ENCODE results near the gene MTMR6. TPM values are rescaled to one million over a fixed set of nuclear protein-coding genes. Genes with fewer than 3 reads are reported as not detected.
"Not testable (repeated sequence)": the region's sequence is repeated elsewhere in the genome, so short reads cannot be mapped to it uniquely, and the experiment has no call there.

The MTMR6 gene
- 1 to 10 TPM; 6.4 to 9.4 (median 7.6) TPM for polyA plus RNA-seq

DNA sequence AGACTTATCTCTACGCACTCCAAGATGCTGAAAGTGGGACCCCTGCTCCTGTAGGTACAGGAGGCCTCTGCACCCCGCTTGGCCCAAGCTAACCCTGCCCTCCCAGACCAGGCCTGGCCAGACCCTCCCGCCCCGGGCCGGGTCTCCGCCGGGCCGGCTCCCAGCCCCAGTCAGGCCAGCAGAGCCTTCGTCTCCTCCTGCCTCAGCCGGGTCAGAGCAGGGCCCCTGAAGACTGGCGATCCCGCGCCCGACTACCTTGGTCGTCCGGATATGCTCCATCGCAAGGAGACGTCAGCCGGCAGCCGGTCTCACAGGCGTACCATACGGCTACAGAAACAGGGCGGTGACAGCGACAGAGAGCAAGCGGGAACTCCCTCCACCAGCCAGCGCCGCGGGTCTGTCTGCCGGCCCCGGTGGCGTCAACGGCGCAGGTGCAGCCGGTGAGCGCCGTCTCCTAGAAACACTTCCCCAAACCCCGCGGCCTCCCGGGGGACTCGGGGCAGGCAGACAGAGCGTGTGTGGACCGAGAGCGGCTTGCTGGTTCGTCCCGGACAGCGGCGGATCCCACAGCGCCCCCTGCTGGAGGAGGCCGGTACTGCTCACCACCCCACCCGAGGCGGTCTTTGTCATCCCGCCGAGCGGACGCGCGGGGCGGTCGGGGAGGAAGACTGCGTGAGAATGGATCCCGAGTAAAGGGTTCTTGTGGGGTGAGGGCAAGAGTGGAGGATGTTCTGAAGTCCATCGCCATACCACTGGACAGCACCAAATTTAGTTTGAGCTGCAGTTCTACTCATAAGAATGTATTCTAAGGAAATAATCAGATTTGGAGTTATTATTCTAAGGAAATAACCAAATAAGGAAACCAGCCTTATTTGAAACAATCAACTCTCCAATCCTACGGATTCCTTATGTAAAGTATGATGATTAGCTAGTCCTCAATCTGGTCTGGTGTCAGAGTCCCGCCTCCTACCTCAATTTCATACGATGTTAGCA lies at the start of gene MTMR6:
Gene MTMR6 (minus strand): TSS at position 520 of the 993 bp plus-strand sequence. CDS start 241 bp downstream, at position 279.
- peak within 1 kb of the TSS; percentile 99 for H3K27ac ChIP-seq (ENCODE audit: low read depth, low read length)
- 1 to 2% (median 2%) methylated on average over 65 of the region's 65 CpGs for WGBS, 3 donors

DNA sequence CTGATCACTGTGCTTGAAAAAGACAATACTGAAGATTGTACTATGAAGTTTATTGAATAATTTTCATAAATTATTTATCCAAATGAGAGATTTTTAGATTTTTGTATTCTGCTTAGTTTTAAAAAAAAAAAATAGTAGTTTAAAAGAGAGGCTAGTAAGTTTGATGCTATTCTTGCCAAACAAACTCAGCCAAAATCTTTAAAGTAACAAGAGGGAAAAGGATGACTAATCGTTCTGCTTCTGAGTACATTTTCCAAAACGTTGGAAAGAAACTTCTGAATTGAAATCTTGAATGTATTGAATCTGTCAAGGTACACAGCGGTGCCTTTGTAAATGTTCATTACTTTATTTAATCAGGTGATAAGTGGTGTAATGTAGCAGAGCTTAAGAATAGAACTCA lies 48.6 kb upstream of the MTMR6 start:
- 40 to 70% (median 59%) methylated on average over 3 of the region's 3 CpGs for WGBS, 3 donors
- no peak overlapping the region for H3K27ac ChIP-seq (ENCODE audit: low read depth, low read length)

DNA sequence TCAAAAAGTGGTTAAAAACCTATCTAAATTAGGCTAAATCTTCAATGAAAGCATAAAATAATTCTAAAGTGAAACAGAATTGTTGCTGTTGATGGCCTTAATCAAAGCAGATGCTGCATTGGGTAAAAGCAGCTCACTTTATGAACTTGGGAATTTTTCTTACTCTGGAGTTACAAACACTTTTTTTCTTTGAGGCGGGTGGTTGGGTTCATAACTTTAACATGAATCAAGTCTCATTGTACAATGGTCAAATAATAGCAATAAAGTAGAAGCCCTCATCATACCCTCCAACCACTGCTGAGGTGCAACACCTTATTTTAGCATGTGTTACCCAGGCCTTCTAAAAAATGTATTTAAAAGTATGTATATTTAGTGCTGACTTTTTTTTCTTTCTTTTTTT lies 43.3 kb upstream of the MTMR6 start:
- 93 to 100% (median 97%) methylated on average over 1 of the region's 1 CpG for WGBS, 3 donors
- no peak overlapping the region for H3K27ac ChIP-seq (ENCODE audit: low read depth, low read length)

DNA sequence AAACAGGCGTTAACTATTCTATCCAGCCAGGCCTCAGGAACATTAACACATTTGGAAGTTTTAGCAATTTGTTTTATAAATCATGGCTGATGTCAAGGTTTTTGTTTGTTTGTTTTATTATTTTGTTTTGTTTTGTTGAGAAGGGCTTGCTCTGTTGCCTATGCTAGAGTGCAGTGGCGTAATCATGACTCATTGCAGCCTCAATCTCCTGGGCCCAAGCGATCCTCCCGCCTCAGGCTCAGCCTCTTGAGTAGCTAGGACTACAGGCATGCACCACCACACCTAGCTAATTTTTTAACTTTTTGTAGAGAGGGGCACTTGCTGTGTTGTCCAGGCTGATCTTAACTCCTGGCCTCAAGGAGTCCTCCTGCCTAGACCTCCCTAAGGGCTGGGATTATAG lies 42.4 kb upstream of the MTMR6 start:
- no peak overlapping the region for H3K27ac ChIP-seq (ENCODE audit: low read depth, low read length)
- 95 to 99% (median 98%) methylated on average over 4 of the region's 4 CpGs for WGBS, 3 donors

DNA sequence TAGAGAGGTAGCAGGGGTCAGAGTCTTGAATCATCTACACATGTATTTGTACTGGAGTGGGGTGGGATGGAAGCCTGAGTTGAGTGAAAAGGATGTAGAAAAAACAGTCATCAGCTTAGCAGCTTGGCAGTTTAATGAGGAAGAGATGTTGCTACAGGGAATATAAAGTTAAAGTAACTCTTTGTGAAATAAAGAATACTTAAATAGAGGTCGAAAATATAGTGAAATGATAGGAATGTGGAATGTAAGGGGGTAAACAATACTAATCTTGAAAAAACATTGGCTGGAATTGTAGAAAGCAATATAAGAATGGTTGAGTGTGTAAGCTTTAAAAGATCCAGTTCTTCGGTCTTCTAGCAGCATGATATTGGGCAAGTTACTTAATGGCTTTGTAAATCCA lies 36.8 kb upstream of the MTMR6 start:
- 78 to 96% (median 85%) methylated on average over 2 of the region's 2 CpGs for WGBS, 3 donors
- H3K27ac ChIP-seq (ENCODE audit: low read depth, low read length): no peak overlapping the region

DNA sequence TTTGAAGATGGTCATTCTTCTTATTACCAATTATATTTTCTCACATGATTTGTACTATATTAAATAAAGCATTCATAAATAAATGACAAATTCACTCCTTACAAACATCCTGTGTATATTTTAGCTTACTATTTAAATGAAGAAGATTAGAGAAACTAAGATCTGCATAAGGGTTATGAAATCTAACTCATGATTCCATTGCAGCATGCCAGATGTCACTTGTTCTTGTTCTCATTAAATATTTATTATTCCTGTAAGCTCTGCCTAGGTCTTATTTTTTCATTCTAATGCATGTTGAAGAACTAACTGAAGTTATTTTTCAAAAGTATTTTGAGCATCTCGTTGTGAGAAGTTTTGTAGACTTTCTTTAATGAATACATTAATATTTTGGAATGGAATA lies 32.5 kb upstream of the MTMR6 start:
- WGBS, 3 donors: 92 to 94% (median 94%) methylated on average over 1 of the region's 1 CpG
- no peak overlapping the region for H3K27ac ChIP-seq (ENCODE audit: low read depth, low read length)

DNA sequence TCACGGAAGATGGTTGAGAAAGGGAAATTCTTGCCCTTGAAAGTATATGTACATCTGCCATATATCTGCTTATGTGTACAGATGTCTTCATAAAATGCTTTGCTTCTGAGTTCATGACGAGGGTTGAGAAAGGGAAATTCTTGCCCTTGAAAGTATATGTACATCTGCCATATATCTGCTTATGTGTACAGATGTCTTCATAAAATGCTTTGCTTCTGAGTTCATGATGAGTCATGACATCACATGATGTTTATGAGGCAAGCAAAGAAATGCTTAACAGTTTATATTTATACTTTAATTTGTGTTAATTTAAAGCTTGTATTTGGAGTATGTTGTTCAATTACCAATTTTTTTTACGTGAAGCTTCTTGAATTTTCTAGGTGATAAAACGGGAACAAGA lies 31.7 kb upstream of the MTMR6 start:
- not testable (repeated sequence) for H3K27ac ChIP-seq (ENCODE audit: low read depth, low read length)
- 89 to 97% (median 96%) methylated on average over 4 of the region's 4 CpGs for WGBS, 3 donors

DNA sequence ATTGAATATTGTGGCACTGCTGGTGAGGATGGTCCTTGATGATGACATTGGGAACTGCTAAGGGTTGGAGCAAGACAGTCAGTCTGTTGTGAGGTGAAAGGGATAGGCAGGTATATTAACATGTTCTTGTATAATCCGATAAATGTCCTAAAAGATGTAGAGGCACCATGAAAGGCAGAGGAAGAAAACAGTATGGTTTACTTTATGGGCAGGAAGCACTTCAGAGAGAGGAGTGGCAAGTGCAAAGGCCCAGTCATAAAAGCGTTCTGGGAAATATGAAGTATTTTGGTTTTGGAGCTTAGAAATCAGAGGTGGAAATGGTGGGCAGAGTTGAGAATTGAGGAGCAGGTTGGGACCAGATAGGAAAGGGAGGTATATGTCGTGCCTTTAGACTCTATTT lies 23.6 kb upstream of the MTMR6 start:
- WGBS, 3 donors: 94 to 96% (median 95%) methylated on average over 3 of the region's 3 CpGs
- H3K27ac ChIP-seq (ENCODE audit: low read depth, low read length): no peak overlapping the region

DNA sequence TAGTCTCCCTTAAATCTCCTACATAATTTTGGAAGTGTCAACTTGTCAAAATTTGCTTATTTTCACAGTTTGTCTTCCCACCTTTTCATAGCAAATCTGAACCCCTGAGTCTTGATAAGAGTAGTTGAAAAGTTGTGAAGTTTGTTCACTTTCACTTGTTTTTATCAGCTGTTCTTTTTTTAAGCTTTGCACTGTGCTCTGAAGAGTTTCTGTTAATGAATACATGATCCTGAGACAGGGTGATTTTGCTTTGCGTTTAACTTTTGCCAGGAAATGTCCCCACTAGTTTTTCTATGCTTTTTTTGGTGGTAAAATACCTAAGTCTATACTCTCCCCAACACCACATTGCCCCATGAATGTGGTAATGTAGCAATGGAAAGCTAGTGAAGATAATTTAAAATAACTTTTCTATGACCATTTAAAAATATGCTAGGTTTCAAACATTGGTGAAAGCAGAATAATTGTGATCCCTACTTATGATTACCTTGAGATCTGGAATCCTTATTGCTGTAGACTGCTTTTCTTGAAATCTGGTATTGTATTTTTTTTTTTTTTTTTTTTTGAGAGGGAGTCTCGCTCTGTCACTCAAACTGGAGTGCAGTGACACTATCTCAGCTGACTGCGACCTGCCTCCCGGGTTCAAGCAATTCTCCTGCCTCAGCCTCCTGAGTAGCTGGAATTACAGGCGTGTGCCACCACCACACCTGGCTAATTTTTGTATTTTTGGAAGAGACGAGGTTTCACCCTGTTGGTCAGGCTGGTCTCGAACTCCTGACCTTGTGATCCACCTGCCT lies 19.6 kb upstream of the MTMR6 start:
- WGBS, 3 donors: 85 to 95% (median 93%) methylated on average over 7 of the region's 7 CpGs
- no peak overlapping the region for H3K27ac ChIP-seq (ENCODE audit: low read depth, low read length)

DNA sequence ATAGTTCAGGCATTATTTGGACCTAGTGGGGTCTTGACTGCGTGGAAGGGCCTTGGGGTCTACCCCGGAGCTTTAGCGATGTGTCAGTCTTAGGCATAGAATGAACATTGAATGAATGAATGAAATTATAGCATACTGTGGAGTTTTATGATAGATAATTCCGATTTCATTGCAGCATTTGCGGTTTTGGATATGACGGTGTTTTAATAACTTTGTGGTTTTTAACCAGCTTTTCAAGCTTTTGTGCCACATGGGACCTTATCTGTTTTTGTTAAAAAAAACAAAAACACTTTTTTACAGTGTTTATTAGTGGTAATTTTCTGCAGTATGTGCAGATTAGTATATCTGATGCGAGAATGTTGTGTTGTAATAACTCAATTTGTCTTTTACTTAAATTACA lies 14.8 kb upstream of the MTMR6 start:
- WGBS, 3 donors: 2 to 4% (median 2%) methylated on average over 7 of the region's 7 CpGs
- H3K27ac ChIP-seq (ENCODE audit: low read depth, low read length): peak overlapping the region; percentile 57

DNA sequence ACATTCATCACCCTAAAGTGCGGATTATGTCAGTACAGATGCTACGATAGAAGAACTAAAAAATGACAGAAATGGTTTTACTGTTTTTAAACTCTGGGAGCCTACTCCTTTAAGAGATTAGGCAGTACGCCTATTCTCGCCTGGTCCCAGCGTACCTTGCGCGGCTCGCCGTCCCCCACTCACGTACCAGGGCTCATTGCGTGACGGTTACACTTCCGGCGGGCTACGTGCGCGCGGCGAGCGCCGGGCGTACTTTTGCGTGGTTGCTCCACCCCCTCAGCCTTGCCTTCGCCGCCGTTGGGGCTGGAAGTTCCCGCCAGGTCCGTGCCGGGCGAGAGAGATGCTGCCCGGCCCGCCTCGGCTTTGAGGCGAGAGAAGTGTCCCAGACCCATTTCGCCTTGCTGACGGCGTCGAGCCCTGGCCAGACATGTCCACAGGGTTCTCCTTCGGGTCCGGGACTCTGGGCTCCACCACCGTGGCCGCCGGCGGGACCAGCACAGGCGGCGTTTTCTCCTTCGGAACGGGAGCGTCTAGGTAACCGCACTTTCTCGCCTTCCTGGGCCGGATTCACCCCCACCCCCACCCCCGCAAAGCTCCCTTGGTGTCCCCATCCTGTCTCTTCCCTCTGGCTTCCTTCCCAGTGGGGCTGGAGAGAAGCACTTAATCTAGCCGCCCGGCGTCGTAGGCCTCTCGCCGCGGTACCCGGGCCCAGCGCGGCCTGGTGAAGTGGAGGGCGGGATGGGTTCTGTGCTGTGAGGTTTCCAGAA lies 14.2 kb upstream of the MTMR6 start, which contains the start of gene NUP58:
Gene NUP58 (plus strand): TSS at position 279 of the 767 bp plus-strand sequence. CDS start 149 bp downstream, at position 428.
- WGBS, 3 donors: 0 to 1% (median 0%) methylated on average over 64 of the region's 64 CpGs
- H3K27ac ChIP-seq (ENCODE audit: low read depth, low read length): peak within 1 kb of the TSS; percentile 57

DNA sequence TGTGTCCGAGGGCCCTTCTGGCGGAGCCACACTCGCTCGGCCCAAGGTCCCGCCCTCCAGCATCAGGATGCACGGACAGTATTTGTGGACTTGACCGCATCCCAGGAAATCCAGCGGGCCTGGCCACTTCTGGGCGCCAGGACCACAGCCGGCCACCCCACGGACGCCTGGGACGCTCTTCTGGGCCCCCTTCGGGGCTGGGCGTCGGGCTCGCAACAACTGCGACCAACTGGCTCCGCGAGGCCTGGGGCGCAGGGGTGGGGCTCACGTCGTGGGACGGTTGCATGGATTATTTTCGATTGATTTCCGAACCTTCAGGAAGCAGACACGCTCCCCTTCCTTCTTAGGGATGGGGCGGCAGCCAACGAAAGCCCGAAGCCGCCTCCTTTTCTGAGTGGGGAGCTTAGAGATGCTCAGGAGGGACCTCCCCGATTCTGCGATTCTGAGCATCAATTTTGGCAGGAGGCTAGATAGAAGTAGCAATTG lies 13.6 kb upstream of the MTMR6 start:
- WGBS, 3 donors: 16 to 17% (median 16%) methylated on average over 33 of the region's 33 CpGs
- H3K27ac ChIP-seq (ENCODE audit: low read depth, low read length): no peak overlapping the region

DNA sequence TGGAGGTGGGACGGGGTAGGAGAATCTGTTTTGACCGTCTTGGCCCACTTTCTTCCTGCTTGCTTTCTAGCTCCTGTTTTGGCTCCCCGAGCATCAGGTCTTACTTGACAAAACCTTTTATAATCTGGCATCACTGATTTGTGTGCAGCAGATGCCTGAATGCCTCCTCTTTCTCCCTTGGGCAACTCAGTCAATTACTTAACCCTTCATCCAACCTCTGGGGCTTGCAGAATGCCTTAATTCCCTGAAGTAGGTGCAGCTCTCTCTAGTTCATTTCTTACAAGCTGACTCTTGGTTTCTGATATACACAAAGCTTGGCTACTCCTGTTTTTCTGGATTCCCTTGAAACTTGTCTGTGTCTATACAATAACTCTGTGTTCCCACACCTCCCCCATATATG lies 8.4 kb upstream of the MTMR6 start:
- H3K27ac ChIP-seq (ENCODE audit: low read depth, low read length): no peak overlapping the region
- 63 to 86% (median 72%) methylated on average over 3 of the region's 3 CpGs for WGBS, 3 donors

DNA sequence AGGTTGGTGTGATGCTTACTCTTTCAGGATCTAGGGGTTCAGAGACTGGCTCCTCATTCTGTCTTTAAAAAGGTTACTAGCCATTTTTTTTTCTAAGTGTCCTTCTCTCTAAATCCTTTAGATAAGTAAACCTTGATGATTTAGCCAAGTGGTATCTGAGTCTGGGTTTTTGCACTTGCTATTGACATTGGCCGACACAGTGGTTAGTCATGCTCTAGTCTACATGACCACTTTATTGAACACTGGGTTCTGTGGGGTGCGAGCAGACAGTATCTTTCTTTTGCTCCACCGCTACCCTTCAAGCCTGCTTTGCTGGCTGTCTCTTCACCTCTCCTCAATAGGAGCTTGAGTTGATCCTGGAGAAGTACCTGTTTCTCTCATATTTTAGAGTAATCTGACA lies 7.9 kb upstream of the MTMR6 start:
- WGBS, 3 donors: 80 to 93% (median 84%) methylated on average over 3 of the region's 3 CpGs
- no peak overlapping the region for H3K27ac ChIP-seq (ENCODE audit: low read depth, low read length)

DNA sequence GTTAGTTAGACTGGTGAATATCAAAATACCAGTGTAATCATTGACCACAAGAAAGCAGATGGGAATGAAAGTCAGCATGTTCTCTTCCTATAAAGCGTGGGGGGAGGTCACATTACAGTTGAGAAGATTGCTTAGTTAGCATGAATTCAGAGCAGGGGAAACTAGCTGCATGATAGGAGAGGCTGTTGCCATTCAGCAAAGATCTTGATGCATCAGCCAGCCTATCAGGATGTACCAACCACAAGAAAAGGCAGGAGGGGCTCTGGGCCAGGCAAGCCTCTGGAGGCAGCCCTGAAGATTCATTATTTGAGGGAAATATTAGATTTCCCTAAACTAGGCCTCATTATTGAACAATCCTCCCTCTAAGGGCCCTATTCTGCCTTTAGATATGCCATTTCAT lies 5.0 kb upstream of the MTMR6 start:
- no peak overlapping the region for H3K27ac ChIP-seq (ENCODE audit: low read depth, low read length)
- 2 to 41% (median 21%) methylated on average over 1 of the region's 1 CpG for WGBS, 3 donors

DNA sequence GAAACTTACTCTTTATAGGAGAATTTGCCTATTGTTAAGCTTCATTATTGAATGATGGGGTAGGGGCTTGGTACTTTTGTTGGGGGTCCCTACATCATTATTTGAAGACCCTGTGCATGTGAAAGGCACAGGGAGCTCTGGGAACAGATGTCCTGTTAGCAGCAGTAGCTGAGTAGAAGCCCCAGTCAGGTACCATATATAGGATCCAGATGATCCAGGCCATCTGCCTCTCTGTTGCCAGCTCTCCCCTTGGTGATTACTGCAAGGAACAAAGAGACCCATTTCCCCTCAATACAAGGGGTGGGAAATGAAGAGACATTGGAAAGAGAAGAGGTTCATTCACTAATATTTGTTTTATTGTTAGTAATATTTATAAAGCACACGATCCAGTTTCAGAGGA lies 4.4 kb upstream of the MTMR6 start:
- H3K27ac ChIP-seq (ENCODE audit: low read depth, low read length): no peak overlapping the region
- WGBS, 3 donors: 31 to 76% (median 71%) methylated on average over 1 of the region's 1 CpG

DNA sequence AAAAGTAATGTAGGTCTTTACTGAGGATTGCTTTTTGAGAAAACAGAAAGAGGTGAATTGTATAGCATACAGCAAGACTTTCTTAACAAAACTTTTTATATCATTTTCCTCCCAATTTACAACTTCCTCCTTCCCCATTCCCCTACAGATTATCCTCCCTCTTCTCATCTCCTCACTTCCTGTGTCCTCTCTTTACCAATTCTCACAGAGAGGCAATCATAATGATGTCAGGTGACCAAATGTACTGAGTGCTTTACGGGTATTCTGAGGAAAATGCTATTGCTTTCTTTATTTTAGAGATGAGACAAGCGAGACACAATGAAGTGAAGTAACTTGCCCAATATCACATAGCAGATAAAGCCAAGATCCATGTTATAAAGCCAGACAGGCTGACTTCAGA lies 1.7 kb upstream of the MTMR6 start:
- 54 to 56% (median 54%) methylated on average over 2 of the region's 2 CpGs for WGBS, 3 donors
- no peak overlapping the region for H3K27ac ChIP-seq (ENCODE audit: low read depth, low read length)

DNA sequence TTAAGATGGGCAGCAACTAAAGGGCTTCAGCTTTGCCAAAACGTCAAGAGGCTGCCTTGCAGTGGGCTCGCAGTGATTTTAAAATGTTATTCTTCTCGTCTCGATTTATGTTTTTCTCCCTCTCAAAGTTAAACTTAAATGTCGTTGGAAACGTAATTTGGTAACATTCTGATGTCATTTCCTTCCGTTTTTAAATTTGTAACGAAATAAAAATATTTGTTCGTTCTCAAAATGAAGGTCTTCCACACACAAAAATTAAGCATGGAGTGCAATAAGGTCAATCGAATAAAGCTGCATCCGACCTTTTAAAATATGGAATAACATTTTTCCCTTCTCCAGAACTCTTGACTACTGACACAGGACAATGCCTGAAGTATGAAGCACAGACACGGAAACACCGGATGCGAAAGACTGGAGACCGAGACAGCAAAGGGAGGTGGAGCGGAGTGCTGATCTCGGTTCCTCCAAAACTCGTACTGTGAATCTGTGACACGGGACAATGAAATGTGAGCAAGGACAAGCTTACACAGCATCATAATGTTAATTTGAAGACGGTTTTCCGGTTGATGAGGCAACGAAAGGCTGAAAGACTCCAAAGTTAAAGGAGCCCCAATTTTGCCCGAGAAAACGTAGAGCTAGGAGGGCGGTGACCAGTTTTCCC lies 850 bp downstream of the MTMR6 start:
- H3K27ac ChIP-seq (ENCODE audit: low read depth, low read length): peak overlapping the region; percentile 99
- 4 to 7% (median 6%) methylated on average over 25 of the region's 25 CpGs for WGBS, 3 donors
